Measurements from ENCODE around the gene ADAM12. TPM values are rescaled to one million over a fixed set of nuclear protein-coding genes. Genes with fewer than 3 reads are reported as not detected.

The ADAM12 gene
- total and polyA plus RNA-seq, 4 donors = 0.03 to 0.33 (median 0.19) TPM

DNA sequence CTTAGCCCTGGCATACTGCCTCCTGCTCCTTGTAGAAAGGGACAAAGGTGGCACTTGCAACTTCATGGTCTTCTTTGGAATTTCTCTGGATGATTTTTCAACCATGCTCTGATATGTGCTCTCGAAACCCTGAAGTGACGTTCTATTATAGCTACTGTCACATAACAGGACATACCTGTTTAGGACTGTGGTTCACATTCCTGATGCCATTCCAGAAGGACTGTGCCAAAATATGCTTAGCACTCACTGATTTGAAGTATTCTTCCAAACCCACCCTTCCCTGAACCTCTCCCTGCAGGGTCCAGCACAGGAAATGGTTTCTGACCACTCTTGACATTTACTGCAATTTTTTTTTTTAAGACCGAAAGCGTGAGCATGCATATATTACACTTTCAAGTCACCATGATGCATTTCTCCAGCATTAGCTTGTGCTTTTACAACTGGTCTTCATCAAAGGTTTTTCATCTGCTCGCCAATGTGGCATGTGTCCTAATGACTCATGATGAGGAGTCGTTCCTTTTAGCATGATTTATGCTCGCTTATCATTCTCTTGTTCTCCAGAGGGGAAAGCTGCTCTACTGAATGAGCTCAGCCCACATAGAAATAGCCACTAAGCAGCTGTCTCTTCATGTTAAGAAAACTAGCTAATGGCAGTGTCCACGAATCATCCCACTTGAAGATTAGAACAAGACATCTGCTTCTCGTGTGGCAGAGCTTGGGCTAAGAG, 135.2 kb downstream of the ADAM12 start:
- Histone ChIP-seq H3K9me3 (ENCODE audit: control insufficient read depth in 4 of 4, low read length in 3 of 4) (peaks cover 0 to 3% (median 0%) of the 10 kb centered on the region in 4 donors), H3K4me1 (ENCODE audit: control insufficient read depth in 4 of 4, insufficient read depth in 4 of 4, low read length in 3 of 4) (no peaks in the 10 kb centered on the region), H3K4me3 (ENCODE audit: low read depth in 1 of 3, low read length in 3 of 3) (no peak overlapping the region), H3K27me3 (ENCODE audit: control insufficient read depth in 4 of 4, insufficient read depth in 4 of 4, low read length in 3 of 4) (no peaks in the 10 kb centered on the region), H3K36me3 (ENCODE audit: control insufficient read depth in 4 of 4, insufficient read depth in 3 of 4, low read depth in 1 of 4, low read length in 3 of 4) (no peaks in the 10 kb centered on the region), H3K27ac (ENCODE audit: low read depth in 1 of 2, low read length in 2 of 2) (no peak overlapping the region), H3K9ac (ENCODE audit: low read depth in 1 of 2, low read length in 2 of 2) (no peak overlapping the region)
- TF ChIP-seq FOXA2 (IDR thresholded peaks at IDR 0.05) (no peak), JUND (IDR thresholded peaks at IDR 0.05) (no peak), TAF1 (conservative IDR thresholded peaks at IDR 0.05) (no peak), RXRA (IDR thresholded peaks at IDR 0.05) (no peak), YY1 (IDR thresholded peaks at IDR 0.05) (no peak)
- TF ChIP-seq, protein P1, sequence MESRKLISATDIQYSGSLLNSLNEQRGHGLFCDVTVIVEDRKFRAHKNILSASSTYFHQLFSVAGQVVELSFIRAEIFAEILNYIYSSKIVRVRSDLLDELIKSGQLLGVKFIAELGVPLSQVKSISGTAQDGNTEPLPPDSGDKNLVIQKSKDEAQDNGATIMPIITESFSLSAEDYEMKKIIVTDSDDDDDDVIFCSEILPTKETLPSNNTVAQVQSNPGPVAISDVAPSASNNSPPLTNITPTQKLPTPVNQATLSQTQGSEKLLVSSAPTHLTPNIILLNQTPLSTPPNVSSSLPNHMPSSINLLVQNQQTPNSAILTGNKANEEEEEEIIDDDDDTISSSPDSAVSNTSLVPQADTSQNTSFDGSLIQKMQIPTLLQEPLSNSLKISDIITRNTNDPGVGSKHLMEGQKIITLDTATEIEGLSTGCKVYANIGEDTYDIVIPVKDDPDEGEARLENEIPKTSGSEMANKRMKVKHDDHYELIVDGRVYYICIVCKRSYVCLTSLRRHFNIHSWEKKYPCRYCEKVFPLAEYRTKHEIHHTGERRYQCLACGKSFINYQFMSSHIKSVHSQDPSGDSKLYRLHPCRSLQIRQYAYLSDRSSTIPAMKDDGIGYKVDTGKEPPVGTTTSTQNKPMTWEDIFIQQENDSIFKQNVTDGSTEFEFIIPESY (IDR thresholded peaks at IDR 0.05) = no peak
- TF ChIP-seq, protein P2, sequence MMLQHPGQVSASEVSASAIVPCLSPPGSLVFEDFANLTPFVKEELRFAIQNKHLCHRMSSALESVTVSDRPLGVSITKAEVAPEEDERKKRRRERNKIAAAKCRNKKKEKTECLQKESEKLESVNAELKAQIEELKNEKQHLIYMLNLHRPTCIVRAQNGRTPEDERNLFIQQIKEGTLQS (IDR thresholded peaks at IDR 0.05) = no peak
- no peak for DNase-seq (ENCODE audit: low spot score)
- 83% methylated on average over 9 of the region's 9 CpGs for WGBS

DNA sequence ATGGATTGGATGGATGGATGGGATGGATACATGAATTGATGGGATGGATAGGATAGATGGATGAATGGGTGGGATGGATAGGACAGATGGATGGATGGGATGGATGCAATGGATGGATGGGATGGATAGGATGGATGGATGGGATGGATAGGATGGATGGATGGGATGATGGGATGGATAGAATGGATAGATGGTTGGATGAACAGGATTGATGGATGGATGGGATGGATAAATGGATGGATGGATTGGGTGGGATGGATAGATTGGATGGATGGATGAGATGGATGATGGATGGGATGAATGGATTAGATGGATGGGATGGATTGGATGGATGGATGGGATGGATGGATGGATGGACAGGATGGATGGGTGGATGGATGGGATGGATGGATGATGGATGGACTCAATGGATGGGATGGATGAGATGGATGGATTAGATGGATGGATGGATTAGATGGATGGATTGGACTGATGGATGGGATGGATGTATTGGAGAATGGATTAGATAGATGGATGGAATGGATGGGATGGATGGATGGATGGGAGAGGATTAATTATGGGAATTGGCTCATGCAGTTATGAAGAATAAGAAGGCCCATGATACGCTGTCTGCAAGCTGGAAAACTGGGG, 136.4 kb downstream of the ADAM12 start:
- no peak overlapping the region for H3K9ac ChIP-seq (ENCODE audit: low read depth in 1 of 2, low read length in 2 of 2)
- DNase-seq (ENCODE audit: low spot score) = no peak
- TF ChIP-seq SP1 (IDR thresholded peaks at IDR 0.05) (no peak), FOXA1 (IDR thresholded peaks at IDR 0.05) (no peak)
- no peak overlapping the region for H3K27ac ChIP-seq (ENCODE audit: low read depth in 1 of 2, low read length in 2 of 2)
- no peaks in the 10 kb centered on the region for H3K4me1 ChIP-seq (ENCODE audit: control insufficient read depth in 4 of 4, insufficient read depth in 4 of 4, low read length in 3 of 4)
- no peak overlapping the region for H3K4me3 ChIP-seq (ENCODE audit: low read depth in 1 of 3, low read length in 3 of 3)
- 82% methylated on average over 1 of the region's 1 CpG for WGBS
- H3K9me3 ChIP-seq (ENCODE audit: control insufficient read depth in 4 of 4, low read length in 3 of 4) = peaks cover 0 to 3% (median 0%) of the 10 kb centered on the region in 4 donors
- H3K36me3 ChIP-seq (ENCODE audit: control insufficient read depth in 4 of 4, insufficient read depth in 3 of 4, low read depth in 1 of 4, low read length in 3 of 4) = no peaks in the 10 kb centered on the region
- no peaks in the 10 kb centered on the region for H3K27me3 ChIP-seq (ENCODE audit: control insufficient read depth in 4 of 4, insufficient read depth in 4 of 4, low read length in 3 of 4)

DNA sequence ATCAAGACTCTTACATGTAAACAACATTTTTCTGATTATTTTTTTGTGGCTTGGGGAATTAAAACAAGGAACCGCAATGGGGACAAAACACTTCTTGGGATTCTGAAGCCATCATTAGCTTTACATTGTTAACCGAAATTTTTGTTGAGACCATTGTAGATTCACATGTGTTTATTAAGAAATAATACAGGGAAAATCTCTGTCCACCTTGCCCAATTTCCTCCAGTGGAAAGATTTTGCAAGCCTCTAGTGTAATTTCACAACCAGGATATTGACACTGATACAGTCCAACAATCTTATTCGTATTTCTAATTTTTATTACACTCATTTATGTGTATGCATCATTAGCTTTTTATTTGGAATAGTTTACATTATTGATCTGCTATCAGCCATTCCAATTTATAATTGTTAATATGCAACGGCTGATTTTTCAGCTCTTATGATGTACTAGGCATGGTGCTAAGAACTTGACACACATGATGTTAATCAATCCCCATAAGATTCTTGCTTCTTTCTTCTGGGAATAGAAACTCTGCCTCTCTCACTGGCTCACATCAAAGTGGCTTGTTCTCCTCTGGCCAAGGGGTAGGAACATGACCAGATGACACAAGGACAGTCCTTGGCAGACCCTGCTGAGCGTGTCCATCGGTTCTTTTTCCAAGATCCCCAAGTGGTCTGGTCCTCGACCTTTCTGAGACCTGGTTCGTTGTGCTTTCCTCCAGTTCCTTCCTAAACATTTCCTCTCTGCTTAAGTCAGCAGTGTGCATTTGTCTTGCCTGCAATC, 137.6 kb downstream of the ADAM12 start:
- Histone ChIP-seq H3K27me3 (ENCODE audit: control insufficient read depth in 4 of 4, insufficient read depth in 4 of 4, low read length in 3 of 4) (no peaks in the 10 kb centered on the region), H3K4me1 (ENCODE audit: control insufficient read depth in 4 of 4, insufficient read depth in 4 of 4, low read length in 3 of 4) (no peaks in the 10 kb centered on the region), H3K9ac (ENCODE audit: low read depth in 1 of 2, low read length in 2 of 2) (no peak overlapping the region), H3K9me3 (ENCODE audit: control insufficient read depth in 4 of 4, low read length in 3 of 4) (peaks cover 0 to 3% (median 0%) of the 10 kb centered on the region in 4 donors), H3K27ac (ENCODE audit: low read depth in 1 of 2, low read length in 2 of 2) (no peak overlapping the region), H3K4me3 (ENCODE audit: low read depth in 1 of 3, low read length in 3 of 3) (no peak overlapping the region), H3K36me3 (ENCODE audit: control insufficient read depth in 4 of 4, insufficient read depth in 3 of 4, low read depth in 1 of 4, low read length in 3 of 4) (no peaks in the 10 kb centered on the region)
- DNase-seq (ENCODE audit: low spot score) = no peak
- TF ChIP-seq, protein P2 (IDR thresholded peaks at IDR 0.05) = no peak
- no peak for TF ChIP-seq HNF4A (conservative IDR thresholded peaks at IDR 0.05)
- no peak for TF ChIP-seq RXRA (IDR thresholded peaks at IDR 0.05)
- no peak for TF ChIP-seq GABPA (IDR thresholded peaks at IDR 0.05 in 1 of 2, conservative IDR thresholded peaks at IDR 0.05 in 1 of 2)
- no peak for TF ChIP-seq JUND (IDR thresholded peaks at IDR 0.05)
- TF ChIP-seq RAD21 (IDR thresholded peaks at IDR 0.05) = no peak
- TF ChIP-seq, protein P3, sequence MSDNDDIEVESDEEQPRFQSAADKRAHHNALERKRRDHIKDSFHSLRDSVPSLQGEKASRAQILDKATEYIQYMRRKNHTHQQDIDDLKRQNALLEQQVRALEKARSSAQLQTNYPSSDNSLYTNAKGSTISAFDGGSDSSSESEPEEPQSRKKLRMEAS (IDR thresholded peaks at IDR 0.05) = no peak
- no peak for TF ChIP-seq FOXA1 (IDR thresholded peaks at IDR 0.05)
- TF ChIP-seq HNF4G (IDR thresholded peaks at IDR 0.05) = no peak
- TF ChIP-seq, protein P4, sequence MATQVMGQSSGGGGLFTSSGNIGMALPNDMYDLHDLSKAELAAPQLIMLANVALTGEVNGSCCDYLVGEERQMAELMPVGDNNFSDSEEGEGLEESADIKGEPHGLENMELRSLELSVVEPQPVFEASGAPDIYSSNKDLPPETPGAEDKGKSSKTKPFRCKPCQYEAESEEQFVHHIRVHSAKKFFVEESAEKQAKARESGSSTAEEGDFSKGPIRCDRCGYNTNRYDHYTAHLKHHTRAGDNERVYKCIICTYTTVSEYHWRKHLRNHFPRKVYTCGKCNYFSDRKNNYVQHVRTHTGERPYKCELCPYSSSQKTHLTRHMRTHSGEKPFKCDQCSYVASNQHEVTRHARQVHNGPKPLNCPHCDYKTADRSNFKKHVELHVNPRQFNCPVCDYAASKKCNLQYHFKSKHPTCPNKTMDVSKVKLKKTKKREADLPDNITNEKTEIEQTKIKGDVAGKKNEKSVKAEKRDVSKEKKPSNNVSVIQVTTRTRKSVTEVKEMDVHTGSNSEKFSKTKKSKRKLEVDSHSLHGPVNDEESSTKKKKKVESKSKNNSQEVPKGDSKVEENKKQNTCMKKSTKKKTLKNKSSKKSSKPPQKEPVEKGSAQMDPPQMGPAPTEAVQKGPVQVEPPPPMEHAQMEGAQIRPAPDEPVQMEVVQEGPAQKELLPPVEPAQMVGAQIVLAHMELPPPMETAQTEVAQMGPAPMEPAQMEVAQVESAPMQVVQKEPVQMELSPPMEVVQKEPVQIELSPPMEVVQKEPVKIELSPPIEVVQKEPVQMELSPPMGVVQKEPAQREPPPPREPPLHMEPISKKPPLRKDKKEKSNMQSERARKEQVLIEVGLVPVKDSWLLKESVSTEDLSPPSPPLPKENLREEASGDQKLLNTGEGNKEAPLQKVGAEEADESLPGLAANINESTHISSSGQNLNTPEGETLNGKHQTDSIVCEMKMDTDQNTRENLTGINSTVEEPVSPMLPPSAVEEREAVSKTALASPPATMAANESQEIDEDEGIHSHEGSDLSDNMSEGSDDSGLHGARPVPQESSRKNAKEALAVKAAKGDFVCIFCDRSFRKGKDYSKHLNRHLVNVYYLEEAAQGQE (IDR thresholded peaks at IDR 0.05) = no peak
- no peak for TF ChIP-seq SP1 (IDR thresholded peaks at IDR 0.05)
- 74% methylated on average over 8 of the region's 8 CpGs for WGBS

Measured in liver (tissue), 9 donors.